ENCODE measurements around the gene KAT8. TPM values are rescaled to one million over a fixed set of nuclear protein-coding genes. Genes with fewer than 3 reads are reported as not detected.

Gene KAT8
- total RNA-seq, 1 donor from 2014 or later, result 33.5 TPM

DNA sequence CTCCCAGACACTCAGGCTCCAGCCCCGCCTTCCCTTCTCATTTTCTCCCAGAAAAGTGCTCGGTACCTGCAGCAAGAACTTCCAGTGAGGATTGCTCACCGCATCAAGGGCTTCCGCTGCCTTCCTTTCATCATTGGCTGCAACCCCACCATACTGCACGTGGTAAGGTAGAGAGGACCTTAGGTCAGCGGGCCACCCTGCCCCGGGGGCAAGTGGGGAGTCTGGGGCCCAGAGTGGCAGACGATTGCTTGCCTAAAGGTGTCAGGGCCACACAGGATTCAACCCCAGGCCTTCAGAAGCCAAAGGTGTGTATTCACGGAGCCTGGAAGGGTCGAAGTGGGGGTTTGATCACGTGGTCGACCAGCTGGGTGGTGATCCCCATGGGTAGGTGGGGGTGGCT lies 7.8 kb upstream of the KAT8 start:
- no peaks in the 10 kb centered on the region for H3K27me3 Mint-ChIP-seq (ENCODE audit: low read depth, unreplicated experiment)
- Histone ChIP-seq H3K79me2 (ENCODE audit: insufficient read depth, low read length) (peaks cover 20% of the 10 kb centered on the region), H3K27me3 (ENCODE audit: insufficient read depth, low read length) (no peaks in the 10 kb centered on the region), H3K4me3 (ENCODE audit: insufficient read depth, low read depth, low read length) (peak overlapping the region; percentile 74), H3K27ac (ENCODE audit: low read depth, low read length) (no peak overlapping the region), H4K20me1 (ENCODE audit: insufficient read depth, low read length) (peaks cover 7% of the 10 kb centered on the region), H3K36me3 (ENCODE audit: insufficient read depth, low read length) (peaks cover 7% of the 10 kb centered on the region), H3K4me2 (ENCODE audit: low read length) (peak overlapping the region; percentile 83), H3K9ac (ENCODE audit: low read length) (no peak overlapping the region), H3K9me3 (ENCODE audit: insufficient read depth, low read depth, low read length) (no peaks in the 10 kb centered on the region), H3K4me1 (ENCODE audit: insufficient read depth, low read length) (peaks cover 9% of the 10 kb centered on the region), H2AFZ (ENCODE audit: low read depth, low read length) (no peak overlapping the region)
- TF ChIP-seq, protein P1, sequence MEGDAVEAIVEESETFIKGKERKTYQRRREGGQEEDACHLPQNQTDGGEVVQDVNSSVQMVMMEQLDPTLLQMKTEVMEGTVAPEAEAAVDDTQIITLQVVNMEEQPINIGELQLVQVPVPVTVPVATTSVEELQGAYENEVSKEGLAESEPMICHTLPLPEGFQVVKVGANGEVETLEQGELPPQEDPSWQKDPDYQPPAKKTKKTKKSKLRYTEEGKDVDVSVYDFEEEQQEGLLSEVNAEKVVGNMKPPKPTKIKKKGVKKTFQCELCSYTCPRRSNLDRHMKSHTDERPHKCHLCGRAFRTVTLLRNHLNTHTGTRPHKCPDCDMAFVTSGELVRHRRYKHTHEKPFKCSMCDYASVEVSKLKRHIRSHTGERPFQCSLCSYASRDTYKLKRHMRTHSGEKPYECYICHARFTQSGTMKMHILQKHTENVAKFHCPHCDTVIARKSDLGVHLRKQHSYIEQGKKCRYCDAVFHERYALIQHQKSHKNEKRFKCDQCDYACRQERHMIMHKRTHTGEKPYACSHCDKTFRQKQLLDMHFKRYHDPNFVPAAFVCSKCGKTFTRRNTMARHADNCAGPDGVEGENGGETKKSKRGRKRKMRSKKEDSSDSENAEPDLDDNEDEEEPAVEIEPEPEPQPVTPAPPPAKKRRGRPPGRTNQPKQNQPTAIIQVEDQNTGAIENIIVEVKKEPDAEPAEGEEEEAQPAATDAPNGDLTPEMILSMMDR (IDR thresholded peaks at IDR 0.05; ENCODE audit: insufficient read depth, low read depth, low read length), result no peak
- TF ChIP-seq EZH2 (IDR thresholded peaks at IDR 0.05; ENCODE audit: insufficient read depth, low read length), result no peak
- no peaks in the 10 kb centered on the region for H3K9me3 Mint-ChIP-seq (ENCODE audit: unreplicated experiment)
- peaks cover 5% of the 10 kb centered on the region for H3K4me1 Mint-ChIP-seq (ENCODE audit: low read depth, unreplicated experiment)
- no peak overlapping the region for H3K27ac Mint-ChIP-seq (ENCODE audit: unreplicated experiment)
- DNase-seq (ENCODE audit: low read depth), result no peak
- H3K36me3 Mint-ChIP-seq (ENCODE audit: low read depth, unreplicated experiment), result peaks cover 24% of the 10 kb centered on the region
- peak overlapping the region; percentile 85 for H3K4me3 Mint-ChIP-seq (ENCODE audit: unreplicated experiment)
- no peak for FAIRE-seq

DNA sequence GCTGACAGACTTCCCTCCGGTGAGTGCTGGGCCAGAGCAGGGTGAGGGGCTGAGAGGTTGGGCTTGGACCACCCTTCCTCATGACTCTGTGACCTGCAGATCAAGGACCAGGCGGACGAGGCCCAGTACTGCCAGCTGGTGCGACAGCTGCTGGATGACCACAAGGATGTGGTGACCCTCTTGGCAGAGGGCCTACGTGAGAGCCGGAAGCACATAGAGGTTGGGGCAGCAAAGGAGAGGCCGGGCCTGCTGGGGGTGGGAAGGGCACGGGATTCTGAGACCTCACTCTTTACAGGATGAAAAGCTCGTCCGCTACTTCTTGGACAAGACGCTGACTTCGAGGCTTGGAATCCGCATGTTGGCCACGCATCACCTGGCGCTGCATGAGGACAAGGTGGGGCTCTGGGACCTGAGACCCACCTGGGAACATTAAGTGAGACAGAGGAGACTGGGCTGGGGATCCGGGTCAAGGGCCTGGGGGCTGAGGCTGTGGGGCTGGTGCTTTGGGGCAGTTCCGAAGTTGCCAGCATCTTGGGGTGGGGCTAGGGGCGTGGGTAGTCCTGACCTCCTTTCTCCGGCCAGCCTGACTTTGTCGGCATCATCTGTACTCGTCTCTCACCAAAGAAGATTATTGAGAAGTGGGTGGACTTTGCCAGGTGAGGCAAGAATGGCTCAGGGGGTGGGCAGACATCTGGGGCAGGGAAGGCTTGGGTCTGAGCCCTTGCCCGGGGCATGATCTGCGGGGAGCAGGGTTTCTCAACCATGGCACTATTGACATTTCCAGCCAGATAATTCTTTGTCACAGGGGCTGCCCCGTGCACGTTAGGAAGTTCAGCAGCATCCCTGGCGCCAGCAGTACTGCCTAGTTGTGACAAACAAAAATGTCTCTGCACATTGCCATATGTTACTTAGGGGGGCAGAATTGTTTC lies 7.1 kb upstream of the KAT8 start:
- H3K4me2 ChIP-seq (ENCODE audit: low read length), result no peak overlapping the region
- H3K4me3 ChIP-seq (ENCODE audit: insufficient read depth, low read depth, low read length), result no peak overlapping the region
- no peaks in the 10 kb centered on the region for H3K9me3 Mint-ChIP-seq (ENCODE audit: unreplicated experiment)
- H3K4me1 ChIP-seq (ENCODE audit: insufficient read depth, low read length), result peaks cover 9% of the 10 kb centered on the region
- H3K27me3 Mint-ChIP-seq (ENCODE audit: low read depth, unreplicated experiment), result no peaks in the 10 kb centered on the region
- H3K9ac ChIP-seq (ENCODE audit: low read length), result no peak overlapping the region
- H3K4me1 Mint-ChIP-seq (ENCODE audit: low read depth, unreplicated experiment), result peaks cover 5% of the 10 kb centered on the region
- H4K20me1 ChIP-seq (ENCODE audit: insufficient read depth, low read length), result peaks cover 7% of the 10 kb centered on the region
- H2AFZ ChIP-seq (ENCODE audit: low read depth, low read length), result no peak overlapping the region
- peaks cover 20% of the 10 kb centered on the region for H3K79me2 ChIP-seq (ENCODE audit: insufficient read depth, low read length)
- peaks cover 7% of the 10 kb centered on the region for H3K36me3 ChIP-seq (ENCODE audit: insufficient read depth, low read length)
- no peak for TF ChIP-seq EZH2 (IDR thresholded peaks at IDR 0.05; ENCODE audit: insufficient read depth, low read length)
- TF ChIP-seq, protein P1 (IDR thresholded peaks at IDR 0.05; ENCODE audit: insufficient read depth, low read depth, low read length), result no peak
- H3K36me3 Mint-ChIP-seq (ENCODE audit: low read depth, unreplicated experiment), result peaks cover 24% of the 10 kb centered on the region
- peak overlapping the region; percentile 85 for H3K4me3 Mint-ChIP-seq (ENCODE audit: unreplicated experiment)
- no peak overlapping the region for H3K27ac ChIP-seq (ENCODE audit: low read depth, low read length)
- no peak for FAIRE-seq
- no peak for DNase-seq (ENCODE audit: low read depth)
- H3K27me3 ChIP-seq (ENCODE audit: insufficient read depth, low read length), result no peaks in the 10 kb centered on the region
- H3K27ac Mint-ChIP-seq (ENCODE audit: unreplicated experiment), result no peak overlapping the region
- no peaks in the 10 kb centered on the region for H3K9me3 ChIP-seq (ENCODE audit: insufficient read depth, low read depth, low read length)
